Measurements from ENCODE around the gene TFIP11. TPM values are rescaled to one million over a fixed set of nuclear protein-coding genes. Genes with fewer than 3 reads are reported as not detected.

Gene TFIP11
- total and polyA plus RNA-seq, 9 of the 15 experiments (the other 6 are each of a cell fraction or from before 2014, with no cell fraction given), result 11.5 to 38.1 (median 25.2) TPM

DNA sequence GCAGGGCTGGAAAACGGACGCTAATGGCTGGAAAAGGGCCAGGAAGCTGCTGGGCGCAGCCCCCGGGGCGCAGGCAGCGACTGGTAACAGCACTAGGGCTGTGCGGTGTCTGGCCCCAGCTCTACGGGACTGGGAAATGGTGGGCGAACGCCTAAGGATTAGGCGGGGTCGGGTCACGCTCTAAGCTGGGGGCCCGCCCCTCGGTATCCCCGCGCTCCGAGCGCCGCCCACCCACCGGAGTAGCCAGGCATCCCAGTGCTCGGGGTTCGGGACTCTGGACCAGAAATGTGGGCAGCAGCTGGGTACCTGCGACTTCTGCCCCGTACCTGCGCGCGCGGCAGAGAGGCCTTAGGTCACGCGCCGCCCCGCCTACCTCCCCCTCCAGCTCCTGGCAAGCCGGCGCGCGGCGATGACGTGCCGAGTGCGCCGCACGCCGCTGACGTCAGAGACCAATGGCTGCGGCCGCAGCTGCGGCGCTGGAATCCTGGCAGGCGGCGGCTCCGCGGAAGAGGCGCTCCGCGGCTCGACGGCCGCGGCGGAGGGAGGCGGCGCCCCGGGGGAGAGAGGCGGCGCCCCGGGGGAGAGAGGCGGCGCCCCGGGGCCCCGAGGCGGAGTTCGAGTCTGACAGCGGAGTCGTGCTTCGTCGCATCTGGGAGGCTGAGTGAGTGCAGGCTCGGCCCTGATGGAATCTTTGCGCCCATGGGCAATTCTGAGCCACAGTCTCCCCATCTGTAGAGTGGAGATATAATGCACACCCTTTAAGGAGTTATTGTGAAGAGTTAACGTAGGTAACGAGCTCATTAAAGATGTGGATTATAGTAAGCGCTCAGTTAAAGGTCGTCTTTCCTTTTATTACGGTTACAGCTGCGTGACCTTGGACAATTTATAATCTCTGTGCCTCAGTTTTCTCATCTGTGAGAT is 28.6 kb downstream of the TFIP11 start, which contains the start of the genes HPS4 and SRRD:
Gene HPS4, minus strand, starts transcription at position 345 of the 921 bp plus-strand sequence. CDS start 2,021 bp downstream, outside the sequence.
Gene SRRD, plus strand, starts transcription at position 439 of the 921 bp plus-strand sequence. Its CDS starts 14 bp downstream, at position 453.
- DNase-seq (ENCODE audit: extremely low read depth in 1 of 4, low spot score in 3 of 4), result peak; percentile 87 to 93 (median 88)
- intact Hi-C loops (cut with micrococcal nuclease), result loop anchor here (10.0 kb wide), 1 partner anchor 101 kb away; no protein-coding TSS in a partner anchor
- Histone ChIP-seq H3K4me2 (ENCODE audit: insufficient read depth, low read length) (peak within 1 kb of the TSS; percentile 97), H3K9ac (ENCODE audit: insufficient read depth in 1 of 2, low read depth in 2 of 2, low read length in 2 of 2) (peak within 1 kb of the TSS; percentile 71 to 96), H3K9me1 (ENCODE audit: control insufficient read depth, insufficient read depth, low read length) (no peaks in the 10 kb centered on the region), H3K27me3 (ENCODE audit: control insufficient read depth in 2 of 2, insufficient read depth in 2 of 2, low read length in 2 of 2) (no peaks in the 10 kb centered on the region), H2AFZ (ENCODE audit: low read depth, low read length) (peak within 1 kb of the TSS; percentile 80), H4K20me1 (replicated peaks; ENCODE audit: control insufficient read depth, insufficient read depth, low read length) (no peaks in the 10 kb centered on the region), H3K9me3 (replicated peaks; ENCODE audit: control insufficient read depth, insufficient read depth, low read depth, low read length) (no peaks in the 10 kb centered on the region), H3K4me1 (replicated peaks in 1 of 2; ENCODE audit: control insufficient read depth in 2 of 2, insufficient read depth in 2 of 2, low read length in 2 of 2) (peaks cover 14 to 39% of the 10 kb centered on the region in 2 experiments; a peak in 4 of 5 replicates), H3K36me3 (ENCODE audit: control insufficient read depth, insufficient read depth, low read length) (peaks cover 41% of the 10 kb centered on the region; the same call in 2 of the 3 replicates), H3K27ac (ENCODE audit: extremely low read depth, low read depth, low read length) (peak within 1 kb of the TSS; percentile 86), H3K4me3 (peak within 1 kb of the TSS; percentile 89), H3K79me2 (ENCODE audit: control insufficient read depth, insufficient read depth, low read length) (peaks cover 85% of the 10 kb centered on the region)
- FAIRE-seq, result no peak
- CTCF ChIA-PET (ENCODE audit: low intra/inter-chr PET ratio), result interaction anchor here (0.7 kb wide), 1 partner anchor 47 kb away, joined by 4 read pairs; no protein-coding TSS in a partner anchor
- 0% methylated on average over 20 of the region's 85 CpGs for WGBS (ENCODE audit: insufficient coverage, low coverage, missing lambda C conversion rate)
- no TSS peak for BruUV-seq (replicated peaks)
- in situ Hi-C loops (cut with MboI), result no loop called here
- POLR2A ChIA-PET, result interaction anchor here (0.6 to 4.5 kb wide), 6 partner anchors 9 to 189 kb away, joined by 3 to 35 read pairs (median 4); partner anchors contain the start of gene TFIP11
- ATAC-seq, result peak; percentile 74
- TF ChIP-seq CC2D1A (IDR thresholded peaks at IDR 0.05) (0 out of 2 replicates have a peak, but pooled peaks have one; percentile 42), CXXC5 (CRISPR knock-in tag; IDR thresholded peaks at IDR 0.05) (peak; percentile 86), ZNF436 (CRISPR knock-in tag; IDR thresholded peaks at IDR 0.05) (peak; percentile 67; the same call in 1 of the 2 replicates), CREB1 (IDR thresholded peaks at IDR 0.05) (peak; percentile 98), CREB1 (CRISPR knock-in tag; IDR thresholded peaks at IDR 0.05) (peak; percentile 99), MYC (IDR thresholded peaks at IDR 0.05; ENCODE audit: low read depth, low read length) (peak; percentile 81; the same call in 1 of the 2 replicates), MYC (CRISPR knock-in tag; IDR thresholded peaks at IDR 0.05; ENCODE audit: borderline replicate concordance, low read depth) (peak; percentile 68; the same call in 1 of the 2 replicates), SIN3B (IDR thresholded peaks at IDR 0.05; ENCODE audit: low read depth) (peak; percentile 92), HIVEP1 (CRISPR knock-in tag; IDR thresholded peaks at IDR 0.05) (no peak), NUFIP1 (IDR thresholded peaks at IDR 0.05; ENCODE audit: partially characterized antibody) (no peak), TCF3 (CRISPR knock-in tag; IDR thresholded peaks at IDR 0.05) (peak; percentile 10; the same call in 1 of the 2 replicates), MED1 (CRISPR knock-in tag; IDR thresholded peaks at IDR 0.05; ENCODE audit: borderline replicate concordance) (peak; percentile 56; the same call in 1 of the 2 replicates), POLR3A (IDR thresholded peaks at IDR 0.05; ENCODE audit: borderline replicate concordance, extremely low read depth, insufficient read depth, insufficient read length) (no peak), SMARCA5 (IDR thresholded peaks at IDR 0.05) (peak; percentile 99)
- TF ChIP-seq, protein P1, sequence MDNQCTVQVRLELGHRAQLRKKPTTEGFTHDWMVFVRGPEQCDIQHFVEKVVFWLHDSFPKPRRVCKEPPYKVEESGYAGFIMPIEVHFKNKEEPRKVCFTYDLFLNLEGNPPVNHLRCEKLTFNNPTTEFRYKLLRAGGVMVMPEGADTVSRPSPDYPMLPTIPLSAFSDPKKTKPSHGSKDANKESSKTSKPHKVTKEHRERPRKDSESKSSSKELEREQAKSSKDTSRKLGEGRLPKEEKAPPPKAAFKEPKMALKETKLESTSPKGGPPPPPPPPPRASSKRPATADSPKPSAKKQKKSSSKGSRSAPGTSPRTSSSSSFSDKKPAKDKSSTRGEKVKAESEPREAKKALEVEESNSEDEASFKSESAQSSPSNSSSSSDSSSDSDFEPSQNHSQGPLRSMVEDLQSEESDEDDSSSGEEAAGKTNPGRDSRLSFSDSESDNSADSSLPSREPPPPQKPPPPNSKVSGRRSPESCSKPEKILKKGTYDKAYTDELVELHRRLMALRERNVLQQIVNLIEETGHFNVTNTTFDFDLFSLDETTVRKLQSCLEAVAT (IDR thresholded peaks at IDR 0.05), result 0 out of 4 replicates have a peak, but pooled peaks of 1 of the 2 experiments have one; percentile 35
- TF ChIP-seq, protein P2, sequence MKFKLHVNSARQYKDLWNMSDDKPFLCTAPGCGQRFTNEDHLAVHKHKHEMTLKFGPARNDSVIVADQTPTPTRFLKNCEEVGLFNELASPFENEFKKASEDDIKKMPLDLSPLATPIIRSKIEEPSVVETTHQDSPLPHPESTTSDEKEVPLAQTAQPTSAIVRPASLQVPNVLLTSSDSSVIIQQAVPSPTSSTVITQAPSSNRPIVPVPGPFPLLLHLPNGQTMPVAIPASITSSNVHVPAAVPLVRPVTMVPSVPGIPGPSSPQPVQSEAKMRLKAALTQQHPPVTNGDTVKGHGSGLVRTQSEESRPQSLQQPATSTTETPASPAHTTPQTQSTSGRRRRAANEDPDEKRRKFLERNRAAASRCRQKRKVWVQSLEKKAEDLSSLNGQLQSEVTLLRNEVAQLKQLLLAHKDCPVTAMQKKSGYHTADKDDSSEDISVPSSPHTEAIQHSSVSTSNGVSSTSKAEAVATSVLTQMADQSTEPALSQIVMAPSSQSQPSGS (CRISPR knock-in tag; IDR thresholded peaks at IDR 0.05), result peak; percentile 76; the same call in 1 of the 2 replicates
- TF ChIP-seq, protein P3, sequence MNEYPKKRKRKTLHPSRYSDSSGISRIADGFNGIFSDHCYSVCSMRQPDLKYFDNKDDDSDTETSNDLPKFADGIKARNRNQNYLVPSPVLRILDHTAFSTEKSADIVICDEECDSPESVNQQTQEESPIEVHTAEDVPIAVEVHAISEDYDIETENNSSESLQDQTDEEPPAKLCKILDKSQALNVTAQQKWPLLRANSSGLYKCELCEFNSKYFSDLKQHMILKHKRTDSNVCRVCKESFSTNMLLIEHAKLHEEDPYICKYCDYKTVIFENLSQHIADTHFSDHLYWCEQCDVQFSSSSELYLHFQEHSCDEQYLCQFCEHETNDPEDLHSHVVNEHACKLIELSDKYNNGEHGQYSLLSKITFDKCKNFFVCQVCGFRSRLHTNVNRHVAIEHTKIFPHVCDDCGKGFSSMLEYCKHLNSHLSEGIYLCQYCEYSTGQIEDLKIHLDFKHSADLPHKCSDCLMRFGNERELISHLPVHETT (CRISPR knock-in tag; conservative IDR thresholded peaks at IDR 0.05 in 1 of 2, IDR thresholded peaks at IDR 0.05 in 1 of 2), result peak in 1 of 2 experiments; percentile 97; a peak in 2 of 4 replicates
